GM19395 (cell line): ENCODE measurements around the gene OR2C3.
"Not testable (repeated sequence)": the region's sequence is repeated elsewhere in the genome, so short reads cannot be mapped to it uniquely, and the experiment has no call there.

Experiments used
- ATAC-seq: cut with Tn5 transposase; IDR thresholded peaks from one replicate; pipeline ENCODE4 v1.9.1; 2021; ENCODE audit warnings: mild to moderate bottlenecking, moderate library complexity; ENCODE audit not compliant: unreplicated experiment

OR2C3 gene

DNA sequence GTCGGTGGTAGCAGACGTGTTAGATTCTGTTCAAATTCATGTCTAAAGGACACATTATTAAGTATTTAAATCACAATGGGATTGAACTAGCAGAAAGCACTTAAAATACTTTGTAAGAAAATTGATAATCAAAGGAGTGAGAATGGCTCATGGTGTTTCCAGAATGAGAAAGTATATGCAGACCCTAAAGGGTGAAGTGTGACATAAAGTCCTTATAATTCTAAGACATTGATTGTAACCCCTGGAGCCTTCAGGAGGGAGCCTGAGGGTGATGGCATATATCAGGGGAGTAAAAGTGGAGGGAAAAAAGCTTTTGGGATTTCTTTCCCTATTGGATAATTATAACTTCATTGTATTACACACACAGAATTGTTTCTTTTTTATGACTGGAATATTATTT lies at the start of gene OR2C3:
Gene OR2C3, minus strand, starts transcription at position 101 of the 400 bp plus-strand sequence. CDS start 3,929 bp downstream, outside the sequence.
- ATAC-seq: no peak

DNA sequence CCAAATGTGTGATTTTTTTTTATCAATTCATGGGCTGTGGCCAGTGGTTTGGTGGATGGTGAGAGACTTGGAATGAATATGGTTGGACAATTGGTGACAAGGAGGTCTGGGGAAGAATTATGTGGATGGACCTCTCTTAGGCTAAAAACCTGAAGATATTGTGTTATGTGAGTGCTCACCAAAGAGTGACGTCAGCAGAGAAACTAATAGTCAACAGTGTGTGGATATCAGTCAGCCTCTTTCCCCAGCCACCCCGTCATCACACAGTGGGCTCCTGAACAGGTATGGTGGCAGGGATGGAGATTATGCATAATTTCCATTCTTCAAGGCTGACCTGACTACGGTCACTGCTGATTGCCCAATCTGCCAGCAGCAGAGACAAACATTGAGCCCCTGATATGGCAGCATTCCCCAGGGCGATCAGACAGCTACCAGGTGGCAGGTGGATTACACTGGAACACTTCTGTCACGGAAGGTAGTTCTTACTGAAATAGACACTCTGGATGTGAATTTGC lies 42.8 kb upstream of the OR2C3 start:
- no peak for ATAC-seq

GRCh38 chr1:247576514-247576913 lies 40.3 kb upstream of the OR2C3 start:
- ATAC-seq: peak; percentile 62

DNA sequence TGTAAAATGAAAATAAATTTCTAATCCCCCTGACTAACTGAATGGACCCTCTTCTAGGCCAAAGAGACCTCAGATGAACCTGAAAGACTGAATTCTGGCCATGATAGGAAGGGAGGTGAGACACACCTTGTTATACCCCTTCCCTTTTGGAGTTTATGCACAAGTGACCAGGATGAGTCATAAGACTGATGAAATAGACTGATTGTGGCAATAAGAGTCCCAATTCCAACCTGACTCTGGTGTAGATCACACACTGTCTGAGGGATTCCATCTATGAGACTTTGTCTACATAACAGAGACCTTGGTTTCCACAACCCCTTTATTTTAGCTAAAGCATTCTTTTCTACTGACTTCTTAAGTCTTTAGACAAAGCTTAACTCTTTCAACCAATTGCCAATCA lies 38.4 kb upstream of the OR2C3 start:
- ATAC-seq: no peak

GRCh38 chr1:247574236-247574635 lies 38.0 kb upstream of the OR2C3 start:
- no peak for ATAC-seq

- ATAC-seq: no peak
These were observed 26.0 kb upstream of the OR2C3 start for GRCh38 chr1:247562198-247562597.

DNA sequence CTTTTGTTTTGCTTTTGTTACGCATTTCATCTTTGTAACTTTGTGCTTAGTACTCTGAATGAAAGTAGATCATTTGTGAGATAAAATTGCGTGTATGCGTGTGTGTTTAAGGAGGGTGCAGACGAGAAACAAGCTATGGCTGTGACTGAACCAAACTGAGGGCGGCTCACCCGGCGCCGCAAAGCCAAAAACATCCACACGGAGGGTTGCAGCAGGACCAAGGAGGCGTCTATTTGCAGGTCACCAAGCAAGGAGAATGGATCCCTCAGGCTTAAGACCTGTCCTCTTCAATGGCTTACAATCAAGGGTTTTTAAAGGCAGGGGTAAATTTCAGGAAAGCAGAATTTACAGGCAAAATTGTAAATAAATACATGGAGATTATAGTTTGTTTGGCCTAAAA lies 25.5 kb upstream of the OR2C3 start:
- ATAC-seq: no peak

GRCh38 chr1:247557926-247558674 lies 21.9 kb upstream of the OR2C3 start:
- ATAC-seq: no peak

GRCh38 chr1:247552231-247552630 lies 16.0 kb upstream of the OR2C3 start:
- ATAC-seq: no peak

GRCh38 chr1:247551721-247552120 lies 15.5 kb upstream of the OR2C3 start:
- ATAC-seq: no peak

DNA sequence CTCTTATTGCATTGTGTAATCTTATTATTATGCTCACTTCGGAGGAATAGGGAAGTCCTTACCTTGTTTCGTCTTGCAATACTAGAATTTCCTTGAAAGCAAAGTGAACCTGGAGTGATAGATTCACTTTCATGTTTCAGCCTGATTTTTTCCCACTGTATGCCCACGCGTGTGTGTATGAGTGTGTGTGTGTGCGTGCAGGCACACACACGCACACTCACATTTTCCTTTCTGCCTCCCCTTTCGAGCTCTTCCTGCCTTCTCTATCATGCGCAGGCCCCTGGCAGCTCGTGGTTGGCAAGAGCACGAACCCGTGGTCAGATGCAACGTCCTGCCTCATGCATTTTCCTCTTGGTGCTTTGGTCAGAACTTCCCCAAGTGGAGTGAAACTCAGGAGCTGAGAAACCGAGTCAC lies 12.5 kb upstream of the OR2C3 start, which contains the start of gene GCSAML:
Gene GCSAML, plus strand, starts transcription at position 366 of the 414 bp plus-strand sequence. CDS start 58 bp downstream, outside the sequence.
- no peak for ATAC-seq

GRCh38 chr1:247548092-247548491 lies 11.9 kb upstream of the OR2C3 start:
- no peak for ATAC-seq

DNA sequence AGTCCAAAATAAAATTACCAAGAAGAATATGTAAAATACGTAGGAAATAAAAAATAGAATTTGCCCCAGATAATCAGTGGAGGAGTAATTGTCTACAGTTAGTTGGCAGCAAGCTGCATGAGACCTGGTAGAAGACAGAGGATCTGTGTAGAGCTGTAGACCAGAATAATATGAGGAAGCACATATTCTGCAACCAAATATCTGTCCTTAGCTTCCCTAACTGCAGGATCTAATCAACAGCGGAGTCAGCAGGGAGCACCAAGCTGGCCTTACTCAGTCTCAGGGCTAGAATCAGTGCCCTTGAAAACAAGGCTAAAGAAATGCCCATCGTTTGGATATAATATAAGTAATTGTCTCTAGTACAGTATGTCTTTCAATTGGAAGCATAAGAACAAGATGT lies 6.6 kb upstream of the OR2C3 start:
- no peak for ATAC-seq

DNA sequence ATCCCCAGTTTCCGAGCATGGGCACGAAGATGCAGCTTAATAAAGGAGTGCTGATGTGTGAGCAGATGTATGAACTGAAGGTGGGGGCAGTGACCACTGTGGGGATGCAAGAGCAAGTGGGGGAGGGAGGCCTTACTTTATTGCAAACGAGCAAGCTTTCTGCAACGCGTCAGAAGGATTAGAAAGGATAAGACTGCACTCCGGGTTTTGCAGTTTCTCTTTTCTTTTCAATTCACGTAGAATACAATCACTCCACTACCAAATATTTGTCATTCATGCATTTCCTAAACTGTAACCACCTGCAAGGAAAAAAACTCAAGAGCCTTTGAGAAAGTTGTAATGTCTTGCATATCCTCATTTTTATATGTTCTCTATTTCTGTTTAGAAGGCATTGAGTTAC lies 4.3 kb upstream of the OR2C3 start:
- no peak for ATAC-seq

GRCh38 chr1:247539215-247539614 lies 3.0 kb upstream of the OR2C3 start:
- ATAC-seq: no peak

GRCh38 chr1:247538561-247538960 lies 2.3 kb upstream of the OR2C3 start:
- no peak for ATAC-seq

DNA sequence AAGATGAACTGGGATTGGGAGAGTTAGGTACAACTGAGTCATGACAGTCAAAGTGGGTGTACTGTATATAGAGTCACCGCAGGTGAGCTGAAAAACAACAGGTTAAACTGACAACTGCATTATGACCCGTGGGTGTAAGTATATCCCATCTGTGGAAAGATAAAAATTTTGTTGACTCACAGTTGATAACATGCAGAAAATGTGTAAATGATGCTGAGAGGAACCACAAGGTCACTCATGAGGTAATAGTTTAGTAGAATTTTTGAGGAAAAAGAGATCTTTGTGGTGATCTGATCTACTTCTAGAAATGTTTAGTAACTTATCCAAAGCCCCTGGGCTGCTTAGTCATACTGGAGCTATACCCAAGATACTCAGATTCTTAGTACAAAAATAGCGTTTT lies 838 bp downstream of the OR2C3 start:
- no peak for ATAC-seq

GRCh38 chr1:247531937-247532336 lies 4.3 kb downstream of the OR2C3 start:
- no peak for ATAC-seq

GRCh38 chr1:247530785-247531184 lies 5.5 kb downstream of the OR2C3 start:
- ATAC-seq: no peak

GRCh38 chr1:247529771-247530355 lies 6.4 kb downstream of the OR2C3 start:
- ATAC-seq: no peak

GRCh38 chr1:247528812-247529474 lies 7.3 kb downstream of the OR2C3 start:
- no peak for ATAC-seq

DNA sequence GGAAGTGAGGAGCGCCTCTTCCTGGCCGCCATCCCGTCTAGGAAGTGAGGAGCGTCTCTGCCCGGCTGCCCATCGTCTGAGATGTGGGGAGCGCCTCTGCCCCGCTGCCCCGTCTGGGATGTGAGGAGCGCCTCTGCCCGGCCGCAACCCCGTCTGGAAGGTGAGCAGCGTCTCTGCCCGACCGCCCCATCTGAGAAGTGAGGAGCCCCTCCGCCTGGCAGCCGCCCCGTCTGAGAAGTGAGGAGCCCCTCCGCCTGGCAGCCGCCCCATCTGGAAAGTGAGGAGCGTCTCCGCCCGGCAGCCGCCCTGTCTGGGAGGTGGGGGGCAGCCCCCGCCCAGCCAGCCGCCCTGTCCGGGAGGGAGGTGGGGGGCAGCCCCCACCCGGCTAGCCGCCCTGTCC lies 14.4 kb downstream of the OR2C3 start:
- not testable (repeated sequence) for ATAC-seq
